ENCODE data around the gene LRRC40.
"Not testable (repeated sequence)": the region's sequence is repeated elsewhere in the genome, so short reads cannot be mapped to it uniquely, and the experiment has no call there.

LRRC40 gene

DNA sequence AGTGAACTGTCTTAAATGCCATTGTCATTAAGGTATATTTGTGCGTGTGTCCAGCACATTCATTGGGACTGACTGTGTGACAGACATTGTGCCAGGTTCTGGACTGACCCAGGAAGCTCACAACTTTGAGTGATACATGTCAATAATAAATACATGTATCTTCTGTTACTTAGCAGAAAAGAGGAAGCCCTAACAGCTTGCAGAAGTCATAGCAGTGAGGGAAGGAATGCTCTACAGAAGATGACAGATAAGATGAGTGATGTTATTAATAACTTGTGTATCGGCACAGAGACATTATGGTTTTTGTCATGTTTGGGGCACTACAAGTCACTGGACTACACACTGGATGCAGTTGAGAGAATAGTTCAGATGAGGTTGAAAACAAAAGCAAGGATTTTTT, 14.6 kb upstream of the LRRC40 start:
- no peak overlapping the region for H3K4me3 ChIP-seq (ENCODE audit: low read depth, low read length)
- DNase-seq (ENCODE audit: low read depth): peak; percentile 13
- TF ChIP-seq, protein P1, sequence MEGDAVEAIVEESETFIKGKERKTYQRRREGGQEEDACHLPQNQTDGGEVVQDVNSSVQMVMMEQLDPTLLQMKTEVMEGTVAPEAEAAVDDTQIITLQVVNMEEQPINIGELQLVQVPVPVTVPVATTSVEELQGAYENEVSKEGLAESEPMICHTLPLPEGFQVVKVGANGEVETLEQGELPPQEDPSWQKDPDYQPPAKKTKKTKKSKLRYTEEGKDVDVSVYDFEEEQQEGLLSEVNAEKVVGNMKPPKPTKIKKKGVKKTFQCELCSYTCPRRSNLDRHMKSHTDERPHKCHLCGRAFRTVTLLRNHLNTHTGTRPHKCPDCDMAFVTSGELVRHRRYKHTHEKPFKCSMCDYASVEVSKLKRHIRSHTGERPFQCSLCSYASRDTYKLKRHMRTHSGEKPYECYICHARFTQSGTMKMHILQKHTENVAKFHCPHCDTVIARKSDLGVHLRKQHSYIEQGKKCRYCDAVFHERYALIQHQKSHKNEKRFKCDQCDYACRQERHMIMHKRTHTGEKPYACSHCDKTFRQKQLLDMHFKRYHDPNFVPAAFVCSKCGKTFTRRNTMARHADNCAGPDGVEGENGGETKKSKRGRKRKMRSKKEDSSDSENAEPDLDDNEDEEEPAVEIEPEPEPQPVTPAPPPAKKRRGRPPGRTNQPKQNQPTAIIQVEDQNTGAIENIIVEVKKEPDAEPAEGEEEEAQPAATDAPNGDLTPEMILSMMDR (IDR thresholded peaks at IDR 0.05; ENCODE audit: insufficient read depth, low read depth, low read length, missing control alignments): no peak

DNA sequence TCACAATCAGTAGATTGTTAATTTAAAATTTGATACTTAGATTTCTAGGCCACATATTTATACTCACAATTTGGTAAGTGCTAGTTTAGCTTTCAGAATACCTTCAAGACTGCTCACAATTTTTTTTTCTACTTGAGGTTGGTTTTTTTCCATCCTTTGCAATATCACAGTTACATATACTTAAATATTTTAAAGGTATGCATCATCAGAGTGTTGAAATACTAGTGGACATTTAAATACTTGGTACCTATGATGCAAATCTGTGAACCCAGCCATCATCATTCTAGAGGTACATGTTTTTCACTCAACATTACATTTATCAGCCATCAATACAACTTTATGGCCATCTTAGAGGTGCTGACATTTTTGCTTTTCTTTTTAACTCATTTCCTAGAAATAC, 6.2 kb upstream of the LRRC40 start:
- no peak for DNase-seq (ENCODE audit: low read depth)
- H3K4me3 ChIP-seq (ENCODE audit: low read depth, low read length): no peak overlapping the region
- TF ChIP-seq, protein P1 (IDR thresholded peaks at IDR 0.05; ENCODE audit: insufficient read depth, low read depth, low read length, missing control alignments): no peak

DNA sequence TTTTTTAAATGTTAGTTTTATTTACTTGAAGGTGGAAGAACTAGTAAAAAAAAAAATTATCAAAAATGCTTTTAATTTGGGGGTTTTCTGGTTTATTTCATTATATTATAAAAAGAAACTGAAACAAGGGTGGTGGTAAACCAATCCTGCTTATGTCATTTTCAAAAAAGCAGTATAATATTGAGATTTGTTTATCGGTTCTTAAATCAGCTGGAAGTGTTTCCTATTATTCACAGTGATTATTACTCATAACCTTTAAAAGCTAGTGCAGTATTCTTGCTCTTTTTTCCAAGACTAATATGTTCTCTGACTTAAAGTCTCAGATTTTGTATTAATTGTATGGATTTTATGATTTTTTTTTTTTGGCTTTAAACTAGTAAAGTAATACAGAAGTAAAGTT, 5.4 kb upstream of the LRRC40 start:
- H3K4me3 ChIP-seq (ENCODE audit: low read depth, low read length): no peak overlapping the region
- TF ChIP-seq, protein P1 (IDR thresholded peaks at IDR 0.05; ENCODE audit: insufficient read depth, low read depth, low read length, missing control alignments): no peak
- no peak for DNase-seq (ENCODE audit: low read depth)

DNA sequence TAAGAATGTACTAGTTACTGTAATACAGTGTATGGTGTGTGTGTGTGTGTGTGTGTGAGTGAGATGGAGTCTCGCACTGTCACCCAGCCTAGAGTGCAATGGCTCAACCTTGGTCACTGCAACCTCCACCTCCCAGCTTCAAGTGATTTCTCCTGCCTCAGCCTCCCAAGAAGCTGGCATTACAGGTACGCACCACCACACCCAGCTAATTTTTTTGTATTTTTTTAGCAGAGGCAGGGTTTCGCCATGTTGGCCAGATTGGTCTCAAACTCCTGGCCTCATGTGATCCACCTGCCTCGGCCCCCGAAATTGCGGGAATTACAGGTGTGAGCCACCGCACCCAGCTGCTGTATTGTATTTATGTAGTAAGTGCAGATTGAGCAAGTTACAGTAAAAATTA, 2.9 kb upstream of the LRRC40 start:
- H3K4me3 ChIP-seq (ENCODE audit: low read depth, low read length): no peak overlapping the region
- TF ChIP-seq, protein P1 (IDR thresholded peaks at IDR 0.05; ENCODE audit: insufficient read depth, low read depth, low read length, missing control alignments): no peak
- no peak for DNase-seq (ENCODE audit: low read depth)

DNA sequence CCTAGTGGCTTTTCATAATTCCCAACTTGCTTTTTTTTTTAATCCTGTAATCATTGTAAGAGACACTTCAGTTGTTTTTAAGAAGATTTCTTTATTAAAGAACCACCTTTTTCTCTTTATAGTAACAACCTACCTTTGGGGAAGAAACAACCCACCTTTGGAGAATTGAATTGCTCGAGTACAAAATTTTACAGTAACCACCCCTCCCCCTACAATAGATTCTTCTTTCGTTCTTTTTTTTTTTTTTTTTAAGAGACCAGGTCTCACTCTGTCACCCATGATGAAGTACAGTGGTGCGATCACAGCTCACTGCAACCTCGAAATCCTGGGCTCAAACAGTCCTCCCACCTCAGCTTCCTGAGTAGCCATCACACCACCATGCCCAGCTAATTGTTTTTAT, 2.1 kb upstream of the LRRC40 start:
- no peak for DNase-seq (ENCODE audit: low read depth)
- TF ChIP-seq, protein P1 (IDR thresholded peaks at IDR 0.05; ENCODE audit: insufficient read depth, low read depth, low read length, missing control alignments): no peak
- H3K4me3 ChIP-seq (ENCODE audit: low read depth, low read length): no peak overlapping the region

DNA sequence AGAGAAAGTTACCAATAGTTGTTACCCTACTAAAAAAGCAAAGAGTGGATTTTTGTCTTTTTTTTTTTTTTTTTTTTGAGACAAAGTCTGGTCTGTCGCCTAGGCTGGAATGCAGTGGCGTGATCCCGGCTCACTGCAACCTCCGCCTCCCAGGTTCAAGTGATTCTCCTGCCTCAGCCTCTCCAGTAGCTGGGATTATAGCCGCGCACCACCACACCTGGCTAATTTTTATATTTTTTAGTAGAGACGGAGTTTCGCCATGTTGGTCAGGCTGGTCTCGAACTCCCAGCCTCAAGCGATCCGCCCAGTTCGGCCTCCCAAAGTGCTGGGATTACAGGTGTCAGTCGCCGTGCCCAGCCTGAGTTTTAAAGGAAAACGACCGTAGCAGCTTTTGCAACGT, 1.5 kb upstream of the LRRC40 start:
- peak overlapping the region; percentile 83 for H3K4me3 ChIP-seq (ENCODE audit: low read depth, low read length)
- not testable (repeated sequence) for DNase-seq (ENCODE audit: low read depth)

DNA sequence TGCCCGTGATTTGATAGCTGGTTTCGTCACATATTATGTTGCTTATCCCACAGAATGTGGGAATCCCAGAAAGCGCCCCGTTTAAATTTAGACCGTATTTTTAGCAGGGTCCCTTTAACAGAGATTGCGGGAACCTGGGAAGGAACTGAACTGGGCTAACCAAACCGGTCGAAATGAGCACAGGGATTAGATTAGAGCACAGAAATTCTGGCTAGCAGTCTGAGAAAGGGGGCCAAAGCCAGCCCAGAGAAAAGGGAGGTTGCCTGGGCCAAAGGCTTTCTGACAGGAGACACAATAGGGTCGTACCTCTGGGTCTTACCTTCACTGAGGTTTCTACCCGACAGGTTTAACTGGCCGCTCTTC, 327 bp downstream of the LRRC40 start:
- no peak for DNase-seq (ENCODE audit: low read depth)

More for the DNA sequence above, 327 bp downstream of the LRRC40 start:
- peak overlapping the region; percentile 83 for H3K4me3 ChIP-seq (ENCODE audit: low read depth, low read length)
- TF ChIP-seq, protein P1 (IDR thresholded peaks at IDR 0.05; ENCODE audit: insufficient read depth, low read depth, low read length, missing control alignments): no peak
